ENCODE data around the gene HSF2.

HSF2 gene

DNA sequence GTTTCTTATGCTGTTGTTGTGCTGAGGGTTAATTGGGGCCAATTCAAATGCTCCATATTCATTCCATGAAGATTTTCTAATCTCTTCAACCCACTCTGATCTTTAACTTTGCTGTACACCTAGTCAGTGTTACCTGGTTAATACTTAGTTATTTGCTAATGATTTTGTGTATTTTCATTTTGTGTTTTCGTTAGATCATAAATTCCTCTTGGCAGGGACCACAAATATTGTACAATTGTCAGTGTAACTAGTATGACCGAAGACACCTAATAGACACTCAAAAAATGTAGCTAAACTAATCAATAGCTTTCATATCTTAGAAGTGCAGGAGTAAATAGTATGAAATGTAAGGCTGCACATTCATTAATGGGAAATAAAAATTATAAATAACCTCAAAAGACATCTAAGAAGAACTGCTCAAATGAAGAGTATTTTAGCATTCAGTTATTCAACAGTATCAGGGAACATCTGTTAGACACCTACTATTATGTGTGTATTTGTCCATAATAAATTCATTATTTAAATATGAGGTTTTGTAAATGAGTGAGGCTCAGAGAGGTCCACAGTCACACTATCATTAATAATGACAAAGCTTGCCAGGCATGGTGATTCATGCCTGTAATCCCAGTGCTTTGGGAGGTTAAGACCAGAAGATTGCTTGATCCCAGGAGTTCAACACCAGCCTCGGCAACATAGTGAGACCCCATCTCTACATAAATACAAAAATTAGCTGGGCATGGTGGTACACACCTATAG lies 13.4 kb upstream of the HSF2 start:
- H3K4me3 Mint-ChIP-seq: no peak overlapping the region
- peaks cover 2% of the 10 kb centered on the region for H3K4me1 Mint-ChIP-seq
- no peaks in the 10 kb centered on the region for H3K9me3 Mint-ChIP-seq

DNA sequence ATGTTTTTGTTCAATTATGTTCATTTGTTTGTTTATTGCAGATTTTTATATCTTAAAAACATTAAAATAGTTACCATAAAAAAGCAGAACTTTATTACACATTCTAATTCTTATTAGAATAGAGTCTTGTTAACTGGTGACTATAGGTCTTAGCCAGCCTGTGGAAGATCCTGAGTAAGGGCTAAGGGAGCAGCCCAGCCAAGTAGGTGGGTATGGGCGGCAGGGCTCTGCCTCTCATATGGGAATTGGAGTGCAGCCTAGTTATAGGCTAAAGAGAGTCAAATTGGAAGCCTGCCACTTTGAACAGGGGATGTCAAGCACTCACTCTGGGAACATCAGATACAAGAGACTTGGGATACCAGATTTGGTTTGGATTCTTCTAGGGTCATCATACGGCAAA lies 10.5 kb upstream of the HSF2 start:
- Mint-ChIP-seq H3K4me1 (peaks cover 7% of the 10 kb centered on the region), H3K9me3 (no peaks in the 10 kb centered on the region), H3K4me3 (no peak overlapping the region), H3K36me3 (ENCODE audit: low read depth) (no peaks in the 10 kb centered on the region), H3K27ac (no peak overlapping the region), H3K27me3 (peaks cover 9% of the 10 kb centered on the region)
- ATAC-seq (no peak), DNase-seq (no peak)

More for the DNA sequence above, 13.4 kb upstream of the HSF2 start:
- DNase-seq (no peak), ATAC-seq (no peak)
- Mint-ChIP-seq H3K27ac (no peak overlapping the region), H3K27me3 (peaks cover 11% of the 10 kb centered on the region), H3K36me3 (ENCODE audit: low read depth) (no peaks in the 10 kb centered on the region)

DNA sequence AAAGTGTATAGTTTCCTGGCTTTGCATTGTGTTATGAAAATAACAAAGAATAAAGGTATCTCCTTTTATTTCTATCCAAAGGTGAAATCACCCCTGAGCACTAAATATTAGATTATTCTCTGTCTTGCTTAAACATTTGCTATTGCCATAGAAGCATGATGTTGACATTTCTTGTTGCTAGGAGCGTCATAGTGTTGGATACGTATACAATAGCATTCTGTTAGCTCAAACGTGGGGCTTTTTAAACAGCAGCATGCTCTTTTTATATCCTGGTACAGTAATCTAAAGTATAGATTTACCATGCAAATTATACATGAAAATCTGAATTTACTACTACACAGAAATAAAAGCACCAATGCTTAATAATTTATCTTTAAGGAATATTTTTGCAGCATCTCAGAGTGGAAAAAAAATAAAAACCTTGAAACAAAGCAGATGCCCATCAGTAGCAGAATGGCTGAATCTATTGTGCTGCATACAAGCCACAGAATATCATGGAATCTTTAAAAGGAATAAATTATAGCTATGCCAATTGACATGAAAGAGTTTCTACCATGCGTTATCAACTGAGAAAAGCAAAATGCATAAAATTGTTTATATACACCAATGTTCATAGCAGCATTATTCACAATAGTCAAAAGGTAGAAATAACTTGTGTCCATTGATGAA lies 9.6 kb upstream of the HSF2 start:
- Mint-ChIP-seq H3K27ac (no peak overlapping the region), H3K4me1 (peaks cover 9% of the 10 kb centered on the region), H3K36me3 (ENCODE audit: low read depth) (no peaks in the 10 kb centered on the region), H3K27me3 (peaks cover 9% of the 10 kb centered on the region), H3K4me3 (no peak overlapping the region), H3K9me3 (no peaks in the 10 kb centered on the region)
- DNase-seq: no peak
- no peak for ATAC-seq

DNA sequence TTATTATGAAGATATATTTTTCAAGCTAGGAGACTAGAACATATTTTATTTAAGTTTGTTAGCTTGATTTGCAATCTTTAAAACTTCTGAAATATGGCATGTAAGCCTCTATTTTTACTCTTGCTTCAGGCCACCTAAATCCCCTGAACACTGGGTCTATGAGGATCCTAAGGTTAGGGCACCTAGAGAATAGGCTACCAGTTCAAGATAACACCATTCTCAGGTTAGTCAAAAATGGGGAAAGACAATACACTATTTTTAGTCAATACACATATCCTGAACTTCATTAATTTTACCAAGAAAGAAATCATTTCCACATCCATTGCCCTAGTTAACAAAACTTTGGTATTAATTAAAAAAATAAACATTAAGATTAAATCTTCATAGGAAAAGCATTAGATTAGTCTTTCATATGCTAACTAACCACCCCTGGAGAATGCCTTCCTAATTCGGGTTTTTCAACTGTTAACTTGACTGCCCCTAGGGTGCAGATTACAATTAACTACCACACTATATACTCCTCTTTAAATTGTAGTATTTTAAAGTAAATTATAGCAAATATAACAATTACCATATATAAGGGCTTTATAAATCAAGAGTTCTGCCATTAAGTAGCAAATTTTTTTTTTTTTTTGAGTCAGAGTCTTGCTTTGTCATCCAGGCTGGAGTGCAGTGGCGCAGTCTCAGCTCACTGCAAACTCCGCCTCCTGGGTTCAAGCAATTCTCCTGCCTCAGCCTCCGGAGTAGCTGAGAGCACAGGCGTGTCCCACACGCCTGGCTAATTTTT lies 6.7 kb upstream of the HSF2 start:
- Mint-ChIP-seq H3K27ac (no peak overlapping the region), H3K4me1 (peaks cover 9% of the 10 kb centered on the region), H3K27me3 (peaks cover 2% of the 10 kb centered on the region), H3K4me3 (no peak overlapping the region), H3K9me3 (no peaks in the 10 kb centered on the region), H3K36me3 (ENCODE audit: low read depth) (no peaks in the 10 kb centered on the region)
- DNase-seq: no peak
- no peak for ATAC-seq

DNA sequence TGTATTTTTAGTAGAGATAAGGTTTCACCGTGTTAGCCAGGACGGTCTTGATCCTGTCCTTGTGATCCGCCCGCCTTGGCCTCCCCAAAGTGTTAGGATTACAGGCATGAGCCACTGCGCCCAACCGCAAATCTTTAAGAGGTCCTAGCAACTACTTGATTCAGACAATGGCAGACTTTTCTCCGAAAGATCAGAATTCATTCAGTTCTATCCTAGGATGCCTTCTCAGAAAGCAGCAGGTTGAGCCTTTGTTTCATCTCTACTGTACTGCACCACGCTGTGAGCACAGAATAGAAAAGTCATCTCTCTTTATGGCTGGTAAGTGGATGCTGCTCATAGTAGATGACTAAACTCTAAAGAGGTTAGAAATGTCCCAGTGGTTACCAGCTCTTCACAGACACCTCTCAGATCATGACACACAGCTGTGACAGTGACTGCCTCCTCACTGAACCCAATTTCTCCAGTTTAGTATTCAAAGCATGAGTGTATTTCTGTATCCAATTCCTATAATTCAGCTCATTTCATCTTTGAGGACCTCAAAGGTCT lies 6.0 kb upstream of the HSF2 start:
- peaks cover 2% of the 10 kb centered on the region for H3K27me3 Mint-ChIP-seq
- ATAC-seq: peak; percentile 100
- no peak for DNase-seq
- H3K4me3 Mint-ChIP-seq: no peak overlapping the region
- H3K36me3 Mint-ChIP-seq (ENCODE audit: low read depth): no peaks in the 10 kb centered on the region
- no peak overlapping the region for H3K27ac Mint-ChIP-seq
- H3K4me1 Mint-ChIP-seq: peaks cover 10% of the 10 kb centered on the region
- H3K9me3 Mint-ChIP-seq: no peaks in the 10 kb centered on the region

DNA sequence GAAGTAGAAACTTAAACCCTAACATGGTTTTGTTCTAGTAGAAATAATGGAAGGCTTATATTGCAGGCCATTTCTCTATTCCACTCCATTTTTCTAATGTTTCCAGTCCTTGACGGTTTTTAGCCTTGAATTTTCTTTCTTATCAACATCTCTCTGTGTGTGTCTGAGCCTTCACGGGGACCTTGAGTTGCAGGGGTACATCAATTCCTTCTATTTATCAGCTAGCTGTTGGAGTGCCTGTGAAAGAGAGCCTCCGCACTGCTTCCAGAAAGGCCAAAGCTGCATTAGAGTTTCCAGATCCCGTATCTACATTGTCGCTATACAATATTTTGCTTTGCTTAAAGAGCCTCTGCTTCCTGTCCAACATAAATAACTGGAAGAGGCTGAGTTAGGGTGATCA lies 5.4 kb upstream of the HSF2 start:
- no peak overlapping the region for H3K4me3 Mint-ChIP-seq
- H3K4me1 Mint-ChIP-seq: peaks cover 16% of the 10 kb centered on the region
- H3K27me3 Mint-ChIP-seq: peaks cover 2% of the 10 kb centered on the region
- no peak overlapping the region for H3K27ac Mint-ChIP-seq
- DNase-seq (no peak), ATAC-seq (no peak)
- no peaks in the 10 kb centered on the region for H3K9me3 Mint-ChIP-seq
- H3K36me3 Mint-ChIP-seq (ENCODE audit: low read depth): no peaks in the 10 kb centered on the region

DNA sequence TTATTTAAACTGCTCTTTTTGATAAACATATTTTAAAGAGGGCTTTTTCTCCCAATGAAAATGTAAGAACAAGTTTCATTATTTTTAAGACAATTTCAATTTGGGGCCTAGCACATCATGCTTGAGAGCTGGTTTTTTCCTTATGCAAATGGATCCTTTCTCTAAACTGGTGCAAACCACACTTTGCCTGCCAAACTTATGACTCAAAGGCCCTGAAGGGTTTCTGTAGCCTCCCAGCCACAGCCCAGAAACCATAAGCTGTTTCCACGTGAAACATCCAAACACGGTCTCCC lies 451 bp upstream of the HSF2 start:
- no peaks in the 10 kb centered on the region for H3K9me3 Mint-ChIP-seq
- peaks cover 7% of the 10 kb centered on the region for H3K36me3 Mint-ChIP-seq (ENCODE audit: low read depth)
- H3K27ac Mint-ChIP-seq: peak overlapping the region; percentile 94
- H3K27me3 Mint-ChIP-seq: no peaks in the 10 kb centered on the region
- peaks cover 41% of the 10 kb centered on the region for H3K4me1 Mint-ChIP-seq
- DNase-seq: no peak
- ATAC-seq: no peak
- peak overlapping the region; percentile 93 for H3K4me3 Mint-ChIP-seq

DNA sequence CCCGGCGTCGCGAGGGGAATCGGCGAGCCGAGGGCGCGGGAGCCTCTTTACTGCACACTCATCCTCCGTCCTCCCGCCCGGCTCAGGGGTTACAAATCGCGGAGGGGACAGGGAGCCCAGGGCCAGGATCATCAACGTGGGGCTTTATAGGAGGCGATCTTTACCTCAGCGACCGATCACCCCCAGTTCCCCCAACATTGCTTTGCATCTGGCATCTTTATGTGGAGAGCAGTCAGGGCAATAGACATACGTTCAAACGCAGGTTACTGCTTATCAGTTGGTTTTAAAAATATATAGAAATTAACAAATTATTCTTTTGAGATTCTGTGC lies 634 bp downstream of the HSF2 start:
- H3K27me3 Mint-ChIP-seq: no peaks in the 10 kb centered on the region
- peaks cover 49% of the 10 kb centered on the region for H3K4me1 Mint-ChIP-seq
- H3K27ac Mint-ChIP-seq: peak overlapping the region; percentile 94
- DNase-seq (no peak), ATAC-seq (no peak)
- H3K9me3 Mint-ChIP-seq: no peaks in the 10 kb centered on the region
- peaks cover 9% of the 10 kb centered on the region for H3K36me3 Mint-ChIP-seq (ENCODE audit: low read depth)
- peak overlapping the region; percentile 93 for H3K4me3 Mint-ChIP-seq

DNA sequence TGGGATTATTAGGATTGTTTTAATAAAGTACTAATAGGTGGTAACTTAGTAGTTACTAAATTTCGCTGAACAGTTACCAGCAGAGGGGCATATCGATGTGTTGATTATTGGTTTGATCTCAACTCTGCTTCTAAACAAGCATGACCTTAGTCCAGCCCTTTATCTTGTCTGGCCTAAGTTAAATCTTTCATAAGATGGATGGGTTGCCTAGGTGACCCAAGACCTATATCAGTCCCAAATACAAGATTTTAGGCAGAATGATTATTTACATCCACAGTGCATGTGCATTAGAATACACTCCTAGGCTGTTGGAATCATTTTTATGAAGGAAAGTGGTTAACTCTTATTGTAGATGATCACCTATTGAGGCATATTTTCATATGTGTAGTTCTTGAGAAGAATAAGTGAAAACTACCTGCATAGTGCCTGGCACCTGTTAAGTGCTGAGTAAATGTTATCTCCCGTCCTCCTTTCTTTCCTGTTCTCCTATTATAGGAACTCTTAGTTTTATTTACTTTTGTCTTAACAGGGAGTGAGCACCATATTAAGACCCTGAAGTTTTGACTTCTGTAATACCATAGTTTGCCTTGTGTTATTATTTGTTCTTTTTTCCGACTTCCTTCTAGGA lies 1.1 kb downstream of the HSF2 start:
- Mint-ChIP-seq H3K9me3 (no peaks in the 10 kb centered on the region), H3K4me1 (peaks cover 50% of the 10 kb centered on the region), H3K27me3 (no peaks in the 10 kb centered on the region), H3K4me3 (peak overlapping the region; percentile 93), H3K36me3 (ENCODE audit: low read depth) (peaks cover 10% of the 10 kb centered on the region), H3K27ac (peak overlapping the region; percentile 94)
- no peak for ATAC-seq
- no peak for DNase-seq

DNA sequence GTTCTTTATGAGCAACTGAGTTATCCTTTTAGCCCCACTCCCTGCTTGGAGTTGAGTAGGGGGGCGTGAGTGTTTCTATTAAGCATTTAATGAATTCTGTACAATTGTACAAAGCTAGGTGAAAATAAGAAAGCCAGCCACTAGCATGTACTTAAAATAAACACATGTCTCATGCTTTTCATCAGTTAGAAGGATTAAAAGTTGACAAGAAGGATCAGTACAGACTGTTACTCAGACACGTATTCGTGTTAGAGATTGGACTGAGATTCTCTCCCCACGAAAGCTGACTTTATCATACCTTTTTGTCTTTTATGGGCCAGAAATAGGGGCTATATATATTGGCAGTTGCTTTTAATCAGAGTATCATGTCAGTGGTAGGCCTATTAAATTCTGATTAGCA lies 1.7 kb downstream of the HSF2 start:
- Mint-ChIP-seq H3K27me3 (no peaks in the 10 kb centered on the region), H3K4me3 (peak overlapping the region; percentile 93), H3K27ac (no peak overlapping the region), H3K9me3 (no peaks in the 10 kb centered on the region), H3K4me1 (peaks cover 54% of the 10 kb centered on the region), H3K36me3 (ENCODE audit: low read depth) (peaks cover 15% of the 10 kb centered on the region)
- no peak for DNase-seq
- ATAC-seq: no peak

DNA sequence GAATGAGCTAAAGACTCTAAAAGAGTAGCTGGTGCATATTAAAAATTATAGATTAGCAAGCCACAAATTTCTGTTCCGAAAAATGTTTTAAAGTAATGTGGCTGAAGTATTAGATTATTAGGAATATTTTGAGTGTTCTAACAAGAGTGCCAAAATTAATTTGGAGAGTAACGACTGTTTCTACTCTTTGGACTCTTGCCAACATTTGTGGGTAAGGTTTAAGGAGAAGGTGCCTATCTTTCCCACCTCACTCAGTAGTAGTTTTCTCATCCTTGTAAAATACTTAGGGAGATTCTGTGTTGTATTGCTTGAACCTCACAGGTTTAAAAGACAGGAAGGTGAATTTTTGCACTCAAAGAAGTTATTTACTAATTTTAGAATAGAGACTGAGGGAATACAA lies 5.0 kb downstream of the HSF2 start:
- H3K27ac Mint-ChIP-seq: no peak overlapping the region
- H3K4me3 Mint-ChIP-seq: no peak overlapping the region
- H3K36me3 Mint-ChIP-seq (ENCODE audit: low read depth): peaks cover 39% of the 10 kb centered on the region
- no peaks in the 10 kb centered on the region for H3K27me3 Mint-ChIP-seq
- no peak for ATAC-seq
- H3K4me1 Mint-ChIP-seq: peaks cover 79% of the 10 kb centered on the region
- no peak for DNase-seq
- H3K9me3 Mint-ChIP-seq: peaks cover 4% of the 10 kb centered on the region

DNA sequence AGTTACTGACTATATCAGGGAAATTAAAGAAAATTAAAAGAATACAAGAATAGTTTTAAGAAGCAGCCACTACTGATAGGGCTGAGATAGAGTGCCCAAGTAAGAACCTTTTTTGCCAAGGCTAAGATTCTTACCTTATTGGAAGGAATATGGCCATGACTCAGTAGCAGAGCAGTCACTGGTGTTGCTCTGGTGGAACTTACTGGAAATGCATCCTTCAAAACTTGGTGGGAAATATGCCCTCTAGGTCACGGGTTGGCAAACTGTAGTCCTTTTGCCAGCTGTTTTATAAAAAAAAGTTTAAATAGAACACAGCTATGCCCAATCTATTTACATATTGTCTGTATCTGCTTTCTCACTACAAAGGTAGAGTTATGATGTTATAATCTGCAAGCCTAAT lies 6.0 kb downstream of the HSF2 start:
- no peak for ATAC-seq
- Mint-ChIP-seq H3K27me3 (no peaks in the 10 kb centered on the region), H3K4me3 (no peak overlapping the region), H3K36me3 (ENCODE audit: low read depth) (peaks cover 40% of the 10 kb centered on the region), H3K4me1 (peaks cover 86% of the 10 kb centered on the region), H3K27ac (no peak overlapping the region), H3K9me3 (peaks cover 4% of the 10 kb centered on the region)
- no peak for DNase-seq

DNA sequence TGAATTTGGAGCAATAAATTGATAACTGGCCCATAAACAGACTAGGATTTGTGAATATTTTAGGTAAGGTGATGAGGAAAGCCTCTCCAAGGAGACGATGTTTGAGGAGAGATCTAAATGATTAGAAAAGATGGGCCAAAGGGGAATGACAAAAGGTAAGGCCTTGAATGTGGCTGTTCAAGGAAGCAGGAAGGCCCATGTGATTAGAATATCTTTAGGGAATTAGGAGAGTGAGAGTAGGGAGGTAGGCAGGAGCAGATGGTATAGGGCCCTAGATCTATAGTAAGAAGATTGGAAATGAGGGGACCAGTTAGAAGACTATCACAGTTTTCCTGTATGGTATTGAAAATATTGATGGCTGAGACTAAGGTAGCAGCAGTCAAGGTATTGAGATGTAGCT lies 6.7 kb downstream of the HSF2 start:
- Mint-ChIP-seq H3K9me3 (peaks cover 4% of the 10 kb centered on the region), H3K27ac (no peak overlapping the region), H3K4me1 (peaks cover 89% of the 10 kb centered on the region), H3K36me3 (ENCODE audit: low read depth) (peaks cover 44% of the 10 kb centered on the region), H3K27me3 (no peaks in the 10 kb centered on the region), H3K4me3 (no peak overlapping the region)
- ATAC-seq (no peak), DNase-seq (no peak)

DNA sequence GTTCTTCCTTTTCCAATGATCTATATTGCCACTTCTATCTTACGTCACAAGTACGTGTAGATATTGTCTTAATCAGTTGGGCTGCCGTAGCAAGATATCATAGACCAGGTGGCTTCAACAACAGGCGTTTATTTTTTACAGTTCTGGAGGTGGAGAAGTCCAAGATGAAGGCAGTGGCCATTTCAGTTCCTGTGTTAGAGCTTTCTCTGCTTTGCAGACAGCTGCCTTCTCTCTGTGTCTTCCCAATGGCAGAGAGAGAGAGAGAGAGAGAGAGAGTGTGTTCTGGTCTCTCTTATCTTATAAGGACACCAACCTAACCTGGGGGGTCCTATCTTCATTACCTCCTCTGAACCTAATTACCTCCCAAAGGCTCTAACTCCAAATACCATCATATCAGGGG lies 8.3 kb downstream of the HSF2 start:
- Mint-ChIP-seq H3K9me3 (peaks cover 4% of the 10 kb centered on the region), H3K4me3 (peak overlapping the region; percentile 78), H3K36me3 (ENCODE audit: low read depth) (peaks cover 50% of the 10 kb centered on the region), H3K4me1 (peaks cover 80% of the 10 kb centered on the region), H3K27ac (peak overlapping the region; percentile 94), H3K27me3 (no peaks in the 10 kb centered on the region)
- ATAC-seq: no peak
- DNase-seq: no peak
